ENCODE measurements around the gene NLRP7. TPM values are rescaled to one million over a fixed set of nuclear protein-coding genes. Genes with fewer than 3 reads are reported as not detected.
"Not testable (repeated sequence)": the region's sequence is repeated elsewhere in the genome, so short reads cannot be mapped to it uniquely, and the experiment has no call there.

Gene NLRP7
- total RNA-seq, 4 donors from 2014 or later: not detected

DNA sequence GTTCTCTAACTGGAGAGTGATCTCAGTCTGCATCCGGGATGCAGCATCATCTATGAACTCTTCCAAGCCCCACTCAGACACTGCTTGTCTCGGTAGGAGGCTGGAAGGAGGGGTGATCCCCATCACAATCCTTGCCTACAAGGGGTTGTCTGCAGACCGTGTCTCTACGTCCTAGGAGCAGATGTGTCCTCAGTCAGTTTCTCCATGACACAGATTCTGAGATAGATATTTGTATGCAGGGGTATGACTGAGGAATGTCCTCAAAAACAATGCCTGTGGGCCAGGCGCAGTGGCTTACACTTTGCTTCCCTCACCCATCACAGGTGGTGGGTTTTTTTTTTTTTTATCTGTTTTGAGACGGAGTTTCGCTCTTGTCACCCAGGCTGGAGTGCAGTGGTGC lies 40.5 kb downstream of the NLRP7 start:
- no peak overlapping the region for H3K4me3 ChIP-seq (replicated peaks in 1 of 3)
- TF ChIP-seq CTCF (IDR thresholded peaks at IDR 0.05) (no peak), POLR2A (IDR thresholded peaks at IDR 0.05) (no peak)
- 70 to 74% methylated on average over 7 of the region's 7 CpGs for WGBS, 2 donors
- no peaks in the 10 kb centered on the region for H3K4me1 ChIP-seq
- no peak overlapping the region for H3K27ac ChIP-seq
- no peaks in the 10 kb centered on the region for H3K9me3 ChIP-seq
- no peaks in the 10 kb centered on the region for H3K27me3 ChIP-seq
- DNase-seq: no peak
- no peaks in the 10 kb centered on the region for H3K36me3 ChIP-seq
- intact Hi-C loops (cut with DNase I): no loop called here

DNA sequence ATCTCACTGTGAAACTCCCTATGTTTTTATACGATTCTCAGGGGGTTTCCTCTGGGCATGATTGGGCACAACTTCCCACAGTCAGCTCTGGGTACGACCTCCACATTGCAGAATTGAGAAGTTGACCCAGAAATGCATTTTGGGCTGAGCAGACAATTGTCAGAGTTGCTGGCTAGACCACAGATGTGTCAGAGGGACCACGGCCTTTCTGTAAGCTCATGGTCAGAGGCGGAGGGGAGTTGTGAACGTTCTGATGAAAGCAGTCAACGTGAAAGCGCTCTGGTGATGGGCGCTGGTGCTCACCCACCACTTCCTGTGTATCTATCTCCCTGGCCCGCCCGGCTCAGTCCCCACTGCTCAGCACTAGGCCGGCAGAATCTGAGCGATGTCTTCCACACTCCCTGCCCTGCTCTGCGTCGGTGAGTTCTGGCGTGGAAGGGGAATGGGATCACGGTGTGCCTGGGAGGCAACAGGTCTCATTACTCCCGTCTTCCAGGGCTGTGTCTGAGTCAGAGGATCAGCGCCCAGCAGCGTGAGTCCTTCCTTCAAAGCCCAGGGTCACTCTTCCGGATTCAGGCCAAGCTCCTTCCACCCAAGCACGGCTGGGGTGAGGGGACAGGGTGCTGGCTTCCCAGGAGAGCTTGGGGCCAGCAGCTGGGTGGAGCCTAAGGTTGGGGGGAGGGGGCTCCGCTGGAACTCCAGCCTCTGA lies 41.4 kb downstream of the NLRP7 start, which contains the start of gene NCR1:
Gene NCR1, plus strand, starts transcription at position 346 of the 709 bp plus-strand sequence. Its CDS starts 40 bp downstream, at position 386.
- WGBS, 2 donors: 50 to 55% methylated on average over 21 to 22 of the region's 22 CpGs
- DNase-seq: no peak

DNA sequence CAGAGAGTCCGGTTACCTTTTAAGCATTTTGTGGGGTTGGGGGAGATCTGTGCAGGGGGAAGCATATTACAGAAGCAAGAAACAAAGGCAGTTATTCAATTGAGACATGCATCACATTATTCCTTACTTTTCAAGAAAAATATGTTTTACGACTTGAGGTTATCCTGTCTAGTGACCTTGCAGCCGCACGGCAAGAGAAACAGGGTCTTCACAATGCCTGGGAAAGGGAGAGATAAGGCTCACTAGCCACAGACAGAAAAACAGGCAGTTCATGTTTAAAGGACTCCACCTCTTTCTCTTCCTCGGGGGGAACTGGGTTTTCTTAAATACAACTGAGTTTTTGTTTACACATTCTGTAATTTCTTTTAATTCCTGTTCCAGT lies 41.9 kb downstream of the NLRP7 start:
- Histone ChIP-seq H3K4me1 (no peaks in the 10 kb centered on the region), H3K9me3 (no peaks in the 10 kb centered on the region), H3K27me3 (no peaks in the 10 kb centered on the region), H3K4me3 (replicated peaks in 1 of 3) (no peak overlapping the region), H3K36me3 (no peaks in the 10 kb centered on the region), H3K27ac (no peak overlapping the region)
- WGBS, 2 donors: 38 to 46% methylated on average over 5 of the region's 5 CpGs
- DNase-seq: no peak
- TF ChIP-seq POLR2A (IDR thresholded peaks at IDR 0.05) (no peak), CTCF (IDR thresholded peaks at IDR 0.05) (no peak)
- intact Hi-C loops (cut with DNase I): no loop called here

More for the DNA sequence above, 41.4 kb downstream of the NLRP7 start, which contains the start of gene NCR1:
- Histone ChIP-seq H3K4me1 (no peaks in the 10 kb centered on the region), H3K27me3 (no peaks in the 10 kb centered on the region), H3K36me3 (no peaks in the 10 kb centered on the region), H3K4me3 (replicated peaks in 1 of 3) (no peak within 1 kb of the TSS), H3K27ac (no peak within 1 kb of the TSS), H3K9me3 (no peaks in the 10 kb centered on the region)
- intact Hi-C loops (cut with DNase I): no loop called here
- no peak for TF ChIP-seq CTCF (IDR thresholded peaks at IDR 0.05)

- intact Hi-C loops (cut with DNase I); H3K9me3 ChIP-seq; H3K36me3 ChIP-seq; H3K27me3 ChIP-seq; H3K4me1 ChIP-seq; H3K27ac ChIP-seq; H3K4me3 ChIP-seq (replicated peaks in 1 of 3); DNase-seq: not testable (repeated sequence)
- WGBS, 2 donors: 86 to 89% methylated on average over 4 of the region's 4 CpGs
Observed at GRCh38 chr19:54904261-54904660, 43.1 kb downstream of the NLRP7 start.

DNA sequence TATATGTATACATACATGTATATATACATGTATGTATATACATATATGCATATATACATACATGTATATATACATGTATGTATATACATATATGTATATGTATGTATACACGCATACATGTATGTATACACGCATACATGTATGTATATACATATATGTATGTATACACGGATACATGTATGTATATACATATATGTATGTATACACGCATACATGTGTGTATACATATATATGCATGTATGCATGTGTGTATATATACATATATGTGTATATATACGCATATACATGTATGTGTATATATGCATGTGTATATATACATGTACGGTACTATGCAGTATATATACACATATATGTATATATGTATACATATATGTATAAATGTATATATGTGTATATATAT lies 44.0 kb downstream of the NLRP7 start:
- H3K4me1 ChIP-seq: no peaks in the 10 kb centered on the region
- no peak for DNase-seq
- intact Hi-C loops (cut with DNase I): no loop called here
- H3K9me3 ChIP-seq: no peaks in the 10 kb centered on the region
- H3K27ac ChIP-seq: no peak overlapping the region
- TF ChIP-seq POLR2A (IDR thresholded peaks at IDR 0.05): no peak
- TF ChIP-seq CTCF (IDR thresholded peaks at IDR 0.05): no peak
- no peak overlapping the region for H3K4me3 ChIP-seq (replicated peaks in 1 of 3)
- no peaks in the 10 kb centered on the region for H3K27me3 ChIP-seq
- no peaks in the 10 kb centered on the region for H3K36me3 ChIP-seq
- WGBS, 2 donors: 90 to 93% methylated on average over 6 of the region's 6 CpGs
